RWPE2 (cell line): ENCODE results near the gene GLMP.

Experiments used
- ATAC-seq: fragments of 200-7000 bp; cut with Tn5 transposase; 3 replicates; pipeline ENCODE4 v1.9.1; 2021; ENCODE audit warnings: low read depth
- DNase-seq: peaks from one replicate; pipeline ENCODE4 v3.0.0-alpha.2; 2020; ENCODE audit warnings: low spot score
- H3K27ac ChIP-seq: fragments of 450-650 bp; 2 replicates; pipeline ENCODE4 v1.5.1; 2017; ENCODE audit warnings: mild to moderate bottlenecking; ENCODE audit not compliant: poor library complexity, severe bottlenecking
- H3K27me3 ChIP-seq: fragments of 250-450 bp; sonication (Bioruptor Pico); 2 replicates; pipeline ENCODE4 v1.5.1; 2021; ENCODE audit warnings: mild to moderate bottlenecking, moderate library complexity; ENCODE audit not compliant: insufficient read depth, poor library complexity, severe bottlenecking
- H3K36me3 ChIP-seq: fragments of 250-450 bp; sonication (Bioruptor Pico); 2 replicates; pipeline ENCODE4 v1.5.1; 2020; ENCODE audit warnings: low read depth, mild to moderate bottlenecking, moderate library complexity
- H3K4me1 ChIP-seq: fragments of 250-450 bp; sonication (Bioruptor Pico); 2 replicates; pipeline ENCODE4 v1.5.1; 2021; ENCODE audit warnings: mild to moderate bottlenecking, moderate library complexity; ENCODE audit not compliant: insufficient read depth, poor library complexity, severe bottlenecking
- H3K4me3 ChIP-seq: fragments of 250-450 bp; sonication (Bioruptor Pico); 2 replicates; pipeline ENCODE4 v1.5.1; 2021; ENCODE audit warnings: mild to moderate bottlenecking, moderate library complexity; ENCODE audit not compliant: severe bottlenecking
- H3K9me3 ChIP-seq: fragments of 250-450 bp; sonication (Bioruptor Pico); 2 replicates; pipeline ENCODE4 v1.5.1; 2021; ENCODE audit warnings: mild to moderate bottlenecking, moderate library complexity; ENCODE audit not compliant: severe bottlenecking
- CTCF ChIP-seq: fragments of 450-650 bp; IDR thresholded peaks from one replicate; pipeline ENCODE4 v1.5.1; 2017; ENCODE audit warnings: mild to moderate bottlenecking, moderate library complexity; ENCODE audit not compliant: poor library complexity, severe bottlenecking

The GLMP gene

GRCh38 chr1:156266051-156266450 lies 29.4 kb downstream of the GLMP start:
- peaks cover 91% of the 10 kb centered on the region for H3K36me3 ChIP-seq
- no peak overlapping the region for H3K27ac ChIP-seq
- no peak for TF ChIP-seq CTCF

GRCh38 chr1:156263288-156263655 lies 32.2 kb downstream of the GLMP start:
- Histone ChIP-seq H3K27me3 (no peaks in the 10 kb centered on the region), H3K4me1 (peaks cover 25% of the 10 kb centered on the region), H3K4me3 (no peak overlapping the region), H3K36me3 (peaks cover 95% of the 10 kb centered on the region), H3K27ac (peak overlapping the region; percentile 61), H3K9me3 (no peaks in the 10 kb centered on the region)
- no peak for ATAC-seq
- no peak for DNase-seq
- no peak for TF ChIP-seq CTCF

More at GRCh38 chr1:156266051-156266450, 29.4 kb downstream of the GLMP start:
- DNase-seq = no peak
- H3K27me3 ChIP-seq = no peaks in the 10 kb centered on the region
- no peaks in the 10 kb centered on the region for H3K9me3 ChIP-seq
- no peak for ATAC-seq
- H3K4me3 ChIP-seq = no peak overlapping the region
- peaks cover 19% of the 10 kb centered on the region for H3K4me1 ChIP-seq

- ATAC-seq (peak; percentile 78), DNase-seq (no peak)
- peaks cover 95% of the 10 kb centered on the region for H3K36me3 ChIP-seq
- H3K27ac ChIP-seq = peak overlapping the region; percentile 61
- peaks cover 25% of the 10 kb centered on the region for H3K4me1 ChIP-seq
- H3K4me3 ChIP-seq = no peak overlapping the region
- H3K9me3 ChIP-seq = no peaks in the 10 kb centered on the region
- H3K27me3 ChIP-seq = no peaks in the 10 kb centered on the region
- TF ChIP-seq CTCF = no peak
Measured at GRCh38 chr1:156262461-156263287, 32.8 kb downstream of the GLMP start.

GRCh38 chr1:156260896-156261295 lies 34.6 kb downstream of the GLMP start:
- ATAC-seq = no peak
- no peak overlapping the region for H3K27ac ChIP-seq
- no peak for TF ChIP-seq CTCF
- H3K27me3 ChIP-seq = no peaks in the 10 kb centered on the region
- peaks cover 93% of the 10 kb centered on the region for H3K36me3 ChIP-seq
- no peak overlapping the region for H3K4me3 ChIP-seq
- DNase-seq = no peak
- H3K9me3 ChIP-seq = no peaks in the 10 kb centered on the region
- H3K4me1 ChIP-seq = peaks cover 25% of the 10 kb centered on the region

- DNase-seq (no peak), ATAC-seq (no peak)
- H3K36me3 ChIP-seq = peaks cover 96% of the 10 kb centered on the region
- peaks cover 25% of the 10 kb centered on the region for H3K4me1 ChIP-seq
- H3K27me3 ChIP-seq = no peaks in the 10 kb centered on the region
- H3K4me3 ChIP-seq = no peak overlapping the region
- no peak for TF ChIP-seq CTCF
- no peaks in the 10 kb centered on the region for H3K9me3 ChIP-seq
- no peak overlapping the region for H3K27ac ChIP-seq
Measured at GRCh38 chr1:156259805-156260204, 35.7 kb downstream of the GLMP start.
